ENCODE results near the gene P2RY14.

Gene P2RY14

DNA sequence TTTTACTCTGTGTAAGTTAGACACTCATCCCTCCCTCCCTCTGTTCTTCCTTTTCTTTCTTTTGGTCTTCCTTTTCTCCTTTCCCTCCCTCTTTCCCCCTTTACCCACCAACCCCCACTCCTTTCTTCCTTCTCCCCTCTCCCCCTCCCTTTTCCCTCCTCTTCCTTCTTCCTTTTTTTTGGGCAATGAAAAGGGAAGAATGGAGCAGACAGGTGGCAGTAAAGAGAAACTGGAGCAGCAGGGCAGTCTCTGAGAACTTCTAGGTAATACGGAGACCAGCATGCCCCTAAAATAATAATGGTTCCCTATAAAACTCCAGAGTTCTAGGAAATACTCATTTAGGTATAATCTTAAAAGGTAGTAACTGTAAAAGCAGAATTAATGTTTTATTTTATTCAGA, 63.9 kb downstream of the P2RY14 start:
- TF ChIP-seq, protein P1, sequence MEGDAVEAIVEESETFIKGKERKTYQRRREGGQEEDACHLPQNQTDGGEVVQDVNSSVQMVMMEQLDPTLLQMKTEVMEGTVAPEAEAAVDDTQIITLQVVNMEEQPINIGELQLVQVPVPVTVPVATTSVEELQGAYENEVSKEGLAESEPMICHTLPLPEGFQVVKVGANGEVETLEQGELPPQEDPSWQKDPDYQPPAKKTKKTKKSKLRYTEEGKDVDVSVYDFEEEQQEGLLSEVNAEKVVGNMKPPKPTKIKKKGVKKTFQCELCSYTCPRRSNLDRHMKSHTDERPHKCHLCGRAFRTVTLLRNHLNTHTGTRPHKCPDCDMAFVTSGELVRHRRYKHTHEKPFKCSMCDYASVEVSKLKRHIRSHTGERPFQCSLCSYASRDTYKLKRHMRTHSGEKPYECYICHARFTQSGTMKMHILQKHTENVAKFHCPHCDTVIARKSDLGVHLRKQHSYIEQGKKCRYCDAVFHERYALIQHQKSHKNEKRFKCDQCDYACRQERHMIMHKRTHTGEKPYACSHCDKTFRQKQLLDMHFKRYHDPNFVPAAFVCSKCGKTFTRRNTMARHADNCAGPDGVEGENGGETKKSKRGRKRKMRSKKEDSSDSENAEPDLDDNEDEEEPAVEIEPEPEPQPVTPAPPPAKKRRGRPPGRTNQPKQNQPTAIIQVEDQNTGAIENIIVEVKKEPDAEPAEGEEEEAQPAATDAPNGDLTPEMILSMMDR (IDR thresholded peaks at IDR 0.05): no peak
- no peaks in the 10 kb centered on the region for H3K9me3 ChIP-seq
- no peak overlapping the region for H3K27ac ChIP-seq

DNA sequence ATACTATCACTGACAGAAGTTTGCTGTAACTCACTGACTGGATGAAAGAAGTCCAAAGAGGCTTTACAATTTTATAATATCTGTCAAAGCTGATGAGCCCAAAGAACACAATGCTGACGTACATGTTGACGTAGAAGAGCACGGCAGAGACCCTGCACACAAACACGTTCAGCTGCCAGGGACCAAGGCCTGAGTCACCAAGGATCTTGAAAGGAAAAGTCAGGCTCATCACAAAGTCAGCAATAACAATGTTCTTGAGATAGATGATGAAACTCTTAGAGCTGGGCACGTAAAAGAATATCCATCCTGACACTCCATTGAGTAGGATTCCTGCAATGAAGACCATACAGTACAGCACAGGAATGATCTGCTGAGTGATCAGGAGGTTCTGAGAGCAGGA, 64.5 kb downstream of the P2RY14 start:
- TF ChIP-seq, protein P1 (IDR thresholded peaks at IDR 0.05): no peak
- Histone ChIP-seq H3K4me3 (ENCODE audit: low read depth in 1 of 2, low read length in 1 of 2) (no peak overlapping the region), H3K4me1 (ENCODE audit: control insufficient read depth in 1 of 2, insufficient read depth in 1 of 2, low read depth in 1 of 2, low read length in 1 of 2) (peaks cover 0 to 3% of the 10 kb centered on the region in 2 experiments), H3K36me3 (no peaks in the 10 kb centered on the region), H3K27me3 (no peaks in the 10 kb centered on the region), H3K9me3 (no peaks in the 10 kb centered on the region), H3K27ac (no peak overlapping the region)

More for the DNA sequence above, 63.9 kb downstream of the P2RY14 start:
- Histone ChIP-seq H3K36me3 (no peaks in the 10 kb centered on the region), H3K4me3 (ENCODE audit: low read depth in 1 of 2, low read length in 1 of 2) (no peak overlapping the region), H3K4me1 (ENCODE audit: control insufficient read depth in 1 of 2, insufficient read depth in 1 of 2, low read depth in 1 of 2, low read length in 1 of 2) (peaks cover 0 to 3% of the 10 kb centered on the region in 2 experiments), H3K27me3 (no peaks in the 10 kb centered on the region)

GRCh38 chr3:151213151-151213550, 65.2 kb downstream of the P2RY14 start:
- Histone ChIP-seq H3K4me1 (ENCODE audit: control insufficient read depth in 1 of 2, insufficient read depth in 1 of 2, low read depth in 1 of 2, low read length in 1 of 2) (peaks cover 0 to 3% of the 10 kb centered on the region in 2 experiments), H3K27me3 (no peaks in the 10 kb centered on the region), H3K4me3 (ENCODE audit: low read depth in 1 of 2, low read length in 1 of 2) (no peak overlapping the region), H3K27ac (no peak overlapping the region), H3K36me3 (no peaks in the 10 kb centered on the region), H3K9me3 (no peaks in the 10 kb centered on the region)
- TF ChIP-seq, protein P1 (IDR thresholded peaks at IDR 0.05): no peak

DNA sequence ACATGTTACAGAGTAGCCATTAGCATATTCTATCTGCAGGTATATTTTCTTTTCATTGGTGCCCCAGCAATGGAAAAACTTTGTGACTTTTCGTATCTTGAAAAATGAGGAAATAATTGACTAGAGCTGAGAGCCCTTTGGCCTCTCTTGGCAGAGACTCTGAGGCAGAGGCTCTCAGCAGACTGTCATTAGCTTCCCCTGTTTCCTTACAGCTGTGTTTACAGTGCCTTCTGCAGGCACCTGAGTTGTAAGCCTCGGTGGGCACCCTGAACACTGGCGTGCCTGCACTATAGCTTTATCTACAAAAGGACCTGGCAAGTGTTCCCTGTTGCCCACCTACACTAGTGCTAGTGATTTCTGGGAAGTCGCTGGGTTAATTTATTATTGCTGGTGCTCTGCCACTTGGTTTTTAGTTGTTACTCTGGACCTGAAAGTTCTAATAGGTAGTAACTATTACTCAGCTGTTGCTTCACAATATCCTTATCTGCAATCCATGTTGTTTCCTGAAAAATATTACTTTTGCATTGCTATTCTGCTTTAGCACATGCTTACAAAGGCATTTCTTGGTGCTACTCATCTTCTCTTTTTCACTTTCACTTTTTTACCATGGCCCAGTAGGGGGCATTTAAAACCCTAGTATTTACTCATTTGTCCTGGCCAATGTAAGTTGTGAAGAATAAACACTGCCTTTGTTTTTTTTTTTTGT, 67.5 kb downstream of the P2RY14 start:
- H3K4me1 ChIP-seq (ENCODE audit: control insufficient read depth in 1 of 2, insufficient read depth in 1 of 2, low read depth in 1 of 2, low read length in 1 of 2): peaks cover 0 to 3% of the 10 kb centered on the region in 2 experiments
- H3K36me3 ChIP-seq: no peaks in the 10 kb centered on the region
- TF ChIP-seq, protein P1 (IDR thresholded peaks at IDR 0.05): no peak
- H3K27me3 ChIP-seq: no peaks in the 10 kb centered on the region
- H3K27ac ChIP-seq: no peak overlapping the region
- H3K4me3 ChIP-seq (ENCODE audit: low read depth in 1 of 2, low read length in 1 of 2): no peak overlapping the region
- H3K9me3 ChIP-seq: no peaks in the 10 kb centered on the region

GRCh38 chr3:151209654-151210053, 68.7 kb downstream of the P2RY14 start:
- H3K27me3 ChIP-seq: no peaks in the 10 kb centered on the region
- no peak overlapping the region for H3K4me3 ChIP-seq (ENCODE audit: low read depth in 1 of 2, low read length in 1 of 2)
- TF ChIP-seq, protein P1 (IDR thresholded peaks at IDR 0.05): no peak
- no peak overlapping the region for H3K27ac ChIP-seq
- no peaks in the 10 kb centered on the region for H3K9me3 ChIP-seq
- H3K4me1 ChIP-seq (ENCODE audit: control insufficient read depth in 1 of 2, insufficient read depth in 1 of 2, low read depth in 1 of 2, low read length in 1 of 2): peaks cover 0 to 3% of the 10 kb centered on the region in 2 experiments
- H3K36me3 ChIP-seq: no peaks in the 10 kb centered on the region

Measured in neutrophil (primary cell).